HCT116 (cell line): ENCODE data around the gene NCSTN. TPM values are rescaled to one million over a fixed set of nuclear protein-coding genes. Genes with fewer than 3 reads are reported as not detected.

Source experiments
- ATAC-seq: fragments of 200-7000 bp; cut with Tn5 transposase; 2 replicates; pipeline ENCODE4 v1.9.1; 2020; ENCODE audit warnings: mild to moderate bottlenecking, moderate library complexity
- BruUV-seq: library from RNA; stranded (reverse); fragments of 400-500 nt; replicated peaks from 2 replicates; lab custom pipeline; 2021; lab: Mats Ljungman, UMichigan
- CTCF ChIA-PET: fragments of 300-600 bp; sonication (Branson Sonifier 250); formaldehyde crosslinking; loops from one replicate; lab custom pipeline; 2021; ENCODE audit warnings: antibody characterized with exemption; lab: Charles Lee
- POLR2A ChIA-PET: fragments of 300-600, 350-600 bp; sonication (Branson Sonifier 250); formaldehyde crosslinking; loops from one replicate; lab custom pipeline; 2021; ENCODE audit warnings: antibody characterized with exemption; lab: Charles Lee
- RAD21 ChIA-PET, 2 experiments: fragments of 300-600 bp; sonication (Branson Sonifier 250); formaldehyde crosslinking; loops; one replicate each; lab custom pipeline; 2023; ENCODE audit warnings: low total read pairs in 2 of 2; ENCODE audit not compliant: uncharacterized antibody in 2 of 2, unreplicated experiment in 2 of 2, low non-redundant PET in 1 of 2; lab: Charles Lee
- DNase-seq: peaks from one replicate; pipeline ENCODE4 v3.0.0-alpha.2; 2010; ENCODE audit warnings: low read depth, low spot score
- H2AFZ ChIP-seq: fragments of 200-600 bp; shearing (Covaris generic), sonication (generic); 2 replicates; pipeline ENCODE4 v1.6.1; 2017; ENCODE audit warnings: low read depth, mixed run types, mixed read lengths, antibody characterized with exemption, low read length; ENCODE audit not compliant: poor library complexity, severe bottlenecking
- H3K27ac ChIP-seq: 2 replicates; pipeline ENCODE4 v1.5.1; 2012; ENCODE audit warnings: low read depth, low read length
- H3K27me3 ChIP-seq: fragments of 200-600 bp; sonication (generic); 2 replicates; pipeline ENCODE4 v1.6.1; 2016; ENCODE audit warnings: mixed run types, low read length, mixed read lengths; ENCODE audit not compliant: insufficient read depth
- H3K36me3 ChIP-seq, 2 experiments: fragments of 200-500 bp in 1 of 2; fragments of 200-600 bp in 1 of 2; sonication (Bioruptor generic) in 1 of 2; sonication (generic) in 1 of 2; 2 replicates each; pipeline versions ENCODE4 v1.5.1 to v1.6.1; 2014 to 2016; ENCODE audit warnings: low read length in 2 of 2, inconsistent platforms in 1 of 2, mixed read lengths in 1 of 2, mixed run types in 1 of 2; ENCODE audit not compliant: insufficient read depth in 2 of 2, control insufficient read depth in 1 of 2
- H3K4me1 ChIP-seq, 2 experiments: fragments of 200-600 bp in 1 of 2; sonication (generic) in 1 of 2; 2 replicates each; pipeline versions ENCODE4 v1.5.1 to v1.6.1; 2012 to 2017; ENCODE audit warnings: low read length in 2 of 2, inconsistent platforms in 1 of 2, mild to moderate bottlenecking in 1 of 2, mixed read lengths in 1 of 2, mixed run types in 1 of 2, moderate library complexity in 1 of 2; ENCODE audit not compliant: insufficient read depth in 2 of 2, control insufficient read depth in 1 of 2
- H3K4me2 ChIP-seq: fragments of 200-600 bp; sonication (generic); 2 replicates; pipeline ENCODE4 v1.6.1; 2017; ENCODE audit warnings: mixed run types, low read length, mixed read lengths
- H3K4me3 ChIP-seq, 2 experiments: fragments of 200-600 bp in 1 of 2; sonication (generic) in 1 of 2; replicated peaks in 1 of 2; 2 replicates each; pipeline ENCODE4 v1.5.1; 2011 to 2016; ENCODE audit warnings: low read length in 2 of 2, control low read depth in 1 of 2, low read depth in 1 of 2, mild to moderate bottlenecking in 1 of 2, mixed read lengths in 1 of 2, mixed run types in 1 of 2
- H3K79me2 ChIP-seq: fragments of 200-600 bp; sonication (generic); 2 replicates; pipeline ENCODE4 v1.6.1; 2017; ENCODE audit warnings: mild to moderate bottlenecking, mixed run types, low read length, moderate library complexity, mixed read lengths; ENCODE audit not compliant: insufficient read depth
- H3K9ac ChIP-seq: fragments of 200-600 bp; sonication (generic); 2 replicates; pipeline ENCODE4 v1.6.1; 2016; ENCODE audit warnings: low read length, mixed read lengths
- H3K9me2 ChIP-seq: fragments of 200-600 bp; sonication (generic), shearing (Covaris generic); 2 replicates; pipeline ENCODE4 v1.6.1; 2017; ENCODE audit warnings: mixed run types, mild to moderate bottlenecking, moderate library complexity; ENCODE audit not compliant: insufficient read depth
- H3K9me3 ChIP-seq, 2 experiments: fragments of 200-500 bp in 1 of 2; fragments of 200-600 bp in 1 of 2; sonication (Bioruptor generic) in 1 of 2; sonication (generic) in 1 of 2; 2 replicates each; pipeline ENCODE4 v1.6.1; 2014 to 2017; ENCODE audit warnings: low read length in 2 of 2, mixed read lengths in 2 of 2, inconsistent platforms in 1 of 2, low read depth in 1 of 2, mild to moderate bottlenecking in 1 of 2, mixed run types in 1 of 2, moderate library complexity in 1 of 2; ENCODE audit not compliant: control insufficient read depth in 1 of 2, insufficient read depth in 1 of 2
- H4K20me1 ChIP-seq: fragments of 200-600 bp; sonication (generic), shearing (Covaris generic); 2 replicates; pipeline ENCODE4 v1.6.1; 2017; ENCODE audit warnings: mixed run types, mild to moderate bottlenecking, moderate library complexity; ENCODE audit not compliant: insufficient read depth
- FOSL1 ChIP-seq: IDR thresholded peaks from 2 replicates; pipeline ENCODE4 v1.6.1; 2012; ENCODE audit warnings: low read depth
- POLR2A ChIP-seq: IDR thresholded peaks from 2 replicates; pipeline ENCODE4 v1.7.0; 2011; ENCODE audit warnings: borderline replicate concordance; ENCODE audit not compliant: insufficient read depth, insufficient read length; ENCODE audit errors: extremely low read depth
- POLR2AphosphoS5 ChIP-seq: IDR thresholded peaks from 2 replicates; pipeline ENCODE4 v1.6.1; 2011; ENCODE audit warnings: mild to moderate bottlenecking, low read depth, low read length, moderate library complexity
- RAD21 ChIP-seq: IDR thresholded peaks from 2 replicates; pipeline ENCODE4 v1.6.1; 2012; ENCODE audit warnings: low read depth, mild to moderate bottlenecking
- ZNF274 ChIP-seq: fragments of 200-500 bp; sonication (Bioruptor generic); IDR thresholded peaks from 2 replicates; pipeline ENCODE4 v1.6.1; 2014; ENCODE audit warnings: mild to moderate bottlenecking, low read depth, low read length, inconsistent platforms
- intact Hi-C: fragments of 100-400 bp; cut with micrococcal nuclease; formaldehyde crosslinking; loops from 2 replicates; pipeline ENCODE4 v1.10.0; 2022
- total RNA-seq: library from RNA; stranded (reverse); gene quantifications from one replicate; pipeline ENCODE4 v1.2.1, GENCODE V29; 2021; ENCODE audit not compliant: unreplicated experiment
- TF ChIP-seq, protein P1 (sequence below), 3 experiments: fragments of 200-600 bp in 1 of 3; sonication (generic) in 1 of 3; IDR thresholded peaks in 2 of 3; conservative IDR thresholded peaks in 1 of 3; 2 replicates each; pipeline ENCODE4 v1.5.1; 2012 to 2017; ENCODE audit warnings: low read depth in 2 of 3, low read length in 2 of 3, antibody characterized with exemption in 1 of 3, borderline replicate concordance in 1 of 3, control low read depth in 1 of 3, mild to moderate bottlenecking in 1 of 3, mixed read lengths in 1 of 3, mixed run types in 1 of 3, moderate library complexity in 1 of 3; ENCODE audit not compliant: insufficient read depth in 1 of 3
- TF ChIP-seq, protein P2 (sequence below): IDR thresholded peaks from 2 replicates; pipeline ENCODE4 v1.6.1; 2011; ENCODE audit warnings: mild to moderate bottlenecking, low read length, moderate library complexity; ENCODE audit not compliant: insufficient replicate concordance; ENCODE audit errors: extremely low read depth
- TF ChIP-seq, protein P3 (sequence below): IDR thresholded peaks from 2 replicates; pipeline ENCODE4 v1.6.1; 2012

The NCSTN gene
- total RNA-seq, 1 experiment from 2014 or later: 68.4 TPM

DNA sequence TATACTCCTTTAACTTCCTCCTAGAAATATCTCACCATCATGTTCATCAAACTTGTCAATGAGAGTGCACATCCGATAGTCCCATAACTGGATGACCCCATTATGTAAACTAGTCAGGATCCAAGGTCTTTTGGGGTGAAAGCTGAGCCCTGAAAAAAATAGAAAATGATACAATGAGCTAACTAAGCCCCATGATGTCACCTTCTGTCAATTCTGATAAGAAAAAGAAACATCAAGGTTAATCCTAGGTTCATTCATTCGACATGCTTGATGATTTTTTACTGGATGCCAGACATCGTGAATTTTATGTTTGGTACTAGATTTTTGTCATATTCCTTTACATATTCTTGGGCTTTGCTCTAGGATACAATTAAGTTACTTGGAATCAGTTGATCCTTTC is 3.0 kb upstream of the NCSTN start:
- Histone ChIP-seq H3K36me3 (peaks cover 32 to 36% of the 10 kb centered on the region in 2 experiments), H3K4me1 (peaks cover 4 to 12% of the 10 kb centered on the region in 2 experiments; a peak in 3 of 4 replicates), H3K9me3 (no peaks in the 10 kb centered on the region), H3K27ac (no peak overlapping the region), H2AFZ (no peak overlapping the region), H3K9ac (no peak overlapping the region), H3K79me2 (peaks cover 79% of the 10 kb centered on the region), H3K9me2 (no peaks in the 10 kb centered on the region), H4K20me1 (no peaks in the 10 kb centered on the region), H3K4me3 (no peak overlapping the region), H3K27me3 (no peaks in the 10 kb centered on the region), H3K4me2 (no peak overlapping the region)
- POLR2A ChIA-PET: no interaction called here
- intact Hi-C loops: no loop called here
- BruUV-seq: no TSS peak
- DNase-seq (no peak), ATAC-seq (no peak)
- RAD21 ChIA-PET: no interaction called here
- CTCF ChIA-PET: interaction anchor here (1.4 kb wide), 1 partner anchor 76 kb away, joined by 4 read pairs; no protein-coding TSS in a partner anchor
- TF ChIP-seq, protein P1, sequence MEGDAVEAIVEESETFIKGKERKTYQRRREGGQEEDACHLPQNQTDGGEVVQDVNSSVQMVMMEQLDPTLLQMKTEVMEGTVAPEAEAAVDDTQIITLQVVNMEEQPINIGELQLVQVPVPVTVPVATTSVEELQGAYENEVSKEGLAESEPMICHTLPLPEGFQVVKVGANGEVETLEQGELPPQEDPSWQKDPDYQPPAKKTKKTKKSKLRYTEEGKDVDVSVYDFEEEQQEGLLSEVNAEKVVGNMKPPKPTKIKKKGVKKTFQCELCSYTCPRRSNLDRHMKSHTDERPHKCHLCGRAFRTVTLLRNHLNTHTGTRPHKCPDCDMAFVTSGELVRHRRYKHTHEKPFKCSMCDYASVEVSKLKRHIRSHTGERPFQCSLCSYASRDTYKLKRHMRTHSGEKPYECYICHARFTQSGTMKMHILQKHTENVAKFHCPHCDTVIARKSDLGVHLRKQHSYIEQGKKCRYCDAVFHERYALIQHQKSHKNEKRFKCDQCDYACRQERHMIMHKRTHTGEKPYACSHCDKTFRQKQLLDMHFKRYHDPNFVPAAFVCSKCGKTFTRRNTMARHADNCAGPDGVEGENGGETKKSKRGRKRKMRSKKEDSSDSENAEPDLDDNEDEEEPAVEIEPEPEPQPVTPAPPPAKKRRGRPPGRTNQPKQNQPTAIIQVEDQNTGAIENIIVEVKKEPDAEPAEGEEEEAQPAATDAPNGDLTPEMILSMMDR (IDR thresholded peaks at IDR 0.05 in 2 of 3, conservative IDR thresholded peaks at IDR 0.05 in 1 of 3; ENCODE audit: borderline replicate concordance in 1 of 3, insufficient read depth in 1 of 3, low read depth in 2 of 3, low read length in 2 of 3): no peak
- TF ChIP-seq, protein P2, sequence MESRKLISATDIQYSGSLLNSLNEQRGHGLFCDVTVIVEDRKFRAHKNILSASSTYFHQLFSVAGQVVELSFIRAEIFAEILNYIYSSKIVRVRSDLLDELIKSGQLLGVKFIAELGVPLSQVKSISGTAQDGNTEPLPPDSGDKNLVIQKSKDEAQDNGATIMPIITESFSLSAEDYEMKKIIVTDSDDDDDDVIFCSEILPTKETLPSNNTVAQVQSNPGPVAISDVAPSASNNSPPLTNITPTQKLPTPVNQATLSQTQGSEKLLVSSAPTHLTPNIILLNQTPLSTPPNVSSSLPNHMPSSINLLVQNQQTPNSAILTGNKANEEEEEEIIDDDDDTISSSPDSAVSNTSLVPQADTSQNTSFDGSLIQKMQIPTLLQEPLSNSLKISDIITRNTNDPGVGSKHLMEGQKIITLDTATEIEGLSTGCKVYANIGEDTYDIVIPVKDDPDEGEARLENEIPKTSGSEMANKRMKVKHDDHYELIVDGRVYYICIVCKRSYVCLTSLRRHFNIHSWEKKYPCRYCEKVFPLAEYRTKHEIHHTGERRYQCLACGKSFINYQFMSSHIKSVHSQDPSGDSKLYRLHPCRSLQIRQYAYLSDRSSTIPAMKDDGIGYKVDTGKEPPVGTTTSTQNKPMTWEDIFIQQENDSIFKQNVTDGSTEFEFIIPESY: no peak
- TF ChIP-seq FOSL1 (no peak), POLR2AphosphoS5 (no peak), ZNF274 (no peak), POLR2A (no peak), RAD21 (no peak)
- TF ChIP-seq, protein P3, sequence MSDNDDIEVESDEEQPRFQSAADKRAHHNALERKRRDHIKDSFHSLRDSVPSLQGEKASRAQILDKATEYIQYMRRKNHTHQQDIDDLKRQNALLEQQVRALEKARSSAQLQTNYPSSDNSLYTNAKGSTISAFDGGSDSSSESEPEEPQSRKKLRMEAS: no peak
